Adrenal gland (tissue), 12 donors: ENCODE data around the gene FOXC1. TPM values are rescaled to one million over a fixed set of nuclear protein-coding genes. Genes with fewer than 3 reads are reported as not detected.
A peak's percentile ranks its signal among the peaks of the same experiment; 100 is the strongest.

Source experiments
- DNase-seq, 7 donors: peaks; one replicate each; pipeline ENCODE4 v3.0.0-alpha.2; 2019 to 2020
- H3K27ac ChIP-seq, 5 donors: fragments of 200-600 bp; sonication (generic) in 4 of 5; 1 replicate in 3 of 5; 2 replicates in 2 of 5; pipeline versions ENCODE4 v1.5.1 to v1.8.0; 2016 to 2020; ENCODE audit warnings: mild to moderate bottlenecking in 1 of 5
- H3K27me3 ChIP-seq: fragments of 200-600 bp; 2 replicates; pipeline ENCODE4 v1.8.0; 2021
- H3K36me3 ChIP-seq, 2 donors: fragments of 200-600 bp; replicated peaks in 1 of 2; 1 replicate in 1 of 2; 2 replicates in 1 of 2; pipeline versions ENCODE4 v1.5.1 to v1.8.0; 2018 to 2022
- H3K4me1 ChIP-seq, 2 donors: fragments of 200-600 bp; replicated peaks in 1 of 2; 1 replicate in 1 of 2; 2 replicates in 1 of 2; pipeline versions ENCODE4 v1.5.1 to v1.8.0; 2018 to 2021
- H3K4me3 ChIP-seq, 4 donors: fragments of 200-600 bp; sonication (generic) in 3 of 4; one replicate each; pipeline ENCODE4 v1.5.1; 2016 to 2018
- H3K9me3 ChIP-seq, 3 donors: fragments of 200-600 bp; sonication (generic) in 1 of 3; replicated peaks in 1 of 3; 1 replicate in 2 of 3; 2 replicates in 1 of 3; pipeline versions ENCODE4 v1.5.1 to v1.8.0; 2016 to 2021
- CTCF ChIP-seq, 6 experiments: fragments of 450-650 bp in 4 of 6; fragments of 200-600 bp in 2 of 6; sonication (generic) in 1 of 6; IDR thresholded peaks; 1 replicate in 5 of 6; 2 replicates in 1 of 6; pipeline versions ENCODE4 v1.5.1 to v1.8.0; 2016 to 2021; ENCODE audit warnings: antibody characterized with exemption in 6 of 6, mild to moderate bottlenecking in 2 of 6, moderate library complexity in 1 of 6
- POLR2A ChIP-seq, 2 donors: fragments of 450-650 bp; IDR thresholded peaks; one replicate each; pipeline ENCODE4 v1.6.1; 2017; ENCODE audit warnings: antibody characterized with exemption in 2 of 2, mild to moderate bottlenecking in 2 of 2, moderate library complexity in 1 of 2
- WGBS, 4 donors: extraction: QIAGEN DNeasy Blood & Tissue Kit in 2 of 4; methylation state at CpG; one replicate each; pipeline versions ENCODE4 v1.1.5 to v1.1.7; 2013 to 2017; 5-methylcytosine and 5-hydroxymethylcytosine counted together
- intact Hi-C, 2 donors: fragments of 100-400 bp; cut with DNase I; formaldehyde crosslinking; loops; one replicate each; pipeline versions ENCODE4 v1.14.1 to v1.15.0; 2022 to 2023
- polyA plus RNA-seq, 3 donors: library from polyadenylated mRNA; stranded (reverse); fragments of 200-250 nt in 2 of 3; fragments of 350-450 nt in 1 of 3; fragmentation: Illumina TruSeq in 1 of 3; extraction: RNeasy Lipid Tissue Mini Kit (QIAGEN cat#74804) in 1 of 3; gene quantifications; one replicate each; pipeline ENCODE4 v1.2.3, GENCODE V29; 2013 to 2014
- total RNA-seq, 9 donors: library from RNA; depleted of rRNA in 4 of 9; stranded (reverse); fragments of >200 nt in 4 of 9; fragments of 120-200 nt in 1 of 9; fragmentation: NEBNext Ultra II Directional in 1 of 9; extraction: Animal tissue kit (Norgen Biotek cat#: 25700) in 1 of 9; gene quantifications; one replicate each; pipeline versions ENCODE4 v1.1.0 to v1.2.4, GENCODE V29; 2013 to 2023
- donor health status: healthy with polysubstance abuse.
- donor health status: Bipolar disorder and iron deficiency.
- donor health status: DM: yes; HTN: yes; CAD: no.
- donor health status: DM: no; HTN: no; CAD: no.
- donor health status: DM: no; HTN: no; CAD: no.
- donor health status: DM: yes; HTN: yes; CAD: no.

Gene FOXC1
- total and polyA plus RNA-seq, 12 donors = 2.7 to 13.2 (median 5.4) TPM

- Histone ChIP-seq H3K4me1 (no peaks in the 10 kb centered on the region), H3K36me3 (no peaks in the 10 kb centered on the region), H3K27ac (no peak overlapping the region), H3K27me3 (peaks cover 2% of the 10 kb centered on the region), H3K4me3 (no peak overlapping the region), H3K9me3 (no peaks in the 10 kb centered on the region)
- no peak for DNase-seq
- TF ChIP-seq CTCF (IDR thresholded peaks at IDR 0.05) (no peak), POLR2A (IDR thresholded peaks at IDR 0.05) (no peak)
- intact Hi-C loops = no loop called here
- WGBS, 4 donors = 82 to 88% (median 86%) methylated on average over 10 to 12 of the region's 12 CpGs
Measured at GRCh38 chr6:1587977-1588376, 21.7 kb upstream of the FOXC1 start.

GRCh38 chr6:1589208-1589607, 20.5 kb upstream of the FOXC1 start:
- TF ChIP-seq POLR2A (IDR thresholded peaks at IDR 0.05) = no peak
- TF ChIP-seq CTCF (IDR thresholded peaks at IDR 0.05) = no peak
- no peaks in the 10 kb centered on the region for H3K9me3 ChIP-seq
- H3K36me3 ChIP-seq = no peaks in the 10 kb centered on the region
- WGBS, 4 donors = 83 to 88% (median 86%) methylated on average over 6 of the region's 6 CpGs
- H3K4me3 ChIP-seq = no peak overlapping the region
- H3K27me3 ChIP-seq = peaks cover 5% of the 10 kb centered on the region
- H3K27ac ChIP-seq = no peak overlapping the region
- DNase-seq = no peak
- no peaks in the 10 kb centered on the region for H3K4me1 ChIP-seq
- intact Hi-C loops = no loop called here

- no peak for TF ChIP-seq CTCF (IDR thresholded peaks at IDR 0.05)
- no peak for TF ChIP-seq POLR2A (IDR thresholded peaks at IDR 0.05)
- no peaks in the 10 kb centered on the region for H3K9me3 ChIP-seq
- H3K36me3 ChIP-seq = no peaks in the 10 kb centered on the region
- no peak overlapping the region for H3K4me3 ChIP-seq
- WGBS, 4 donors = 85 to 89% (median 88%) methylated on average over 9 of the region's 9 CpGs
- H3K27me3 ChIP-seq = peaks cover 17% of the 10 kb centered on the region
- intact Hi-C loops = loop anchor here in 1 of 2 donors (10.0 kb wide), 2 partner anchors 864 to 1144 kb away; no protein-coding TSS in a partner anchor
- H3K27ac ChIP-seq = no peak overlapping the region
- no peaks in the 10 kb centered on the region for H3K4me1 ChIP-seq
- DNase-seq = peak in 3 of 7 donors; percentile 1 to 42 (median 5)
Measured at GRCh38 chr6:1590580-1590979, 19.1 kb upstream of the FOXC1 start.

- Histone ChIP-seq H3K27me3 (peaks cover 23% of the 10 kb centered on the region), H3K9me3 (no peaks in the 10 kb centered on the region), H3K36me3 (no peaks in the 10 kb centered on the region), H3K4me1 (no peaks in the 10 kb centered on the region), H3K27ac (no peak overlapping the region), H3K4me3 (no peak overlapping the region)
- intact Hi-C loops = loop anchor here in 1 of 2 donors (10.0 kb wide), 2 partner anchors 864 to 1144 kb away; no protein-coding TSS in a partner anchor
- TF ChIP-seq CTCF (IDR thresholded peaks at IDR 0.05) = no peak
- TF ChIP-seq POLR2A (IDR thresholded peaks at IDR 0.05) = no peak
- WGBS, 4 donors = 84 to 89% (median 87%) methylated on average over 5 of the region's 5 CpGs
- DNase-seq = peak in 1 of 7 donors; percentile 39
Measured at GRCh38 chr6:1591243-1591642, 18.5 kb upstream of the FOXC1 start.
